ENCODE results near the gene NOTCH1.

GRCh38 chr9:136594492-136594891 lies 48.6 kb upstream of the NOTCH1 start:
- TF ChIP-seq CTCF (IDR thresholded peaks at IDR 0.05) (no peak), POLR2A (IDR thresholded peaks at IDR 0.05) (no peak), EP300 (IDR thresholded peaks at IDR 0.05) (no peak), POLR2AphosphoS5 (IDR thresholded peaks at IDR 0.05) (no peak)

Data from gastroesophageal sphincter (tissue), 3 donors.